WERI-Rb-1 (cell line): ENCODE measurements around the gene CCDC187.

Source experiments
- DNase-seq: peaks from one replicate; pipeline ENCODE4 v3.0.0-alpha.2; 2020
- H3K27ac ChIP-seq: fragments of 250-450 bp; sonication (Bioruptor Pico); 2 replicates; pipeline ENCODE4 v1.5.1; 2020; ENCODE audit warnings: mild to moderate bottlenecking, moderate library complexity
- H3K27me3 ChIP-seq: fragments of 250-450 bp; sonication (Bioruptor Pico); 2 replicates; pipeline ENCODE4 v1.5.1; 2021; ENCODE audit warnings: mild to moderate bottlenecking, low read depth, moderate library complexity; ENCODE audit not compliant: insufficient read depth, severe bottlenecking
- H3K36me3 ChIP-seq: fragments of 250-450 bp; sonication (Bioruptor Pico); 2 replicates; pipeline ENCODE4 v1.5.1; 2020; ENCODE audit warnings: mild to moderate bottlenecking, moderate library complexity
- H3K4me3 ChIP-seq: 2 replicates; pipeline ENCODE4 v1.5.1; 2011; ENCODE audit warnings: low read depth, mild to moderate bottlenecking, control low read depth, low read length
- H3K9me3 ChIP-seq: fragments of 250-450 bp; sonication (Bioruptor Pico); 2 replicates; pipeline ENCODE4 v1.5.1; 2021; ENCODE audit warnings: mild to moderate bottlenecking, moderate library complexity; ENCODE audit not compliant: severe bottlenecking
- TF ChIP-seq, protein P1 (sequence below): IDR thresholded peaks from 2 replicates; pipeline ENCODE4 v1.5.1; 2011; ENCODE audit warnings: low read depth, mild to moderate bottlenecking, control low read depth, inconsistent platforms, low read length

Gene CCDC187

DNA sequence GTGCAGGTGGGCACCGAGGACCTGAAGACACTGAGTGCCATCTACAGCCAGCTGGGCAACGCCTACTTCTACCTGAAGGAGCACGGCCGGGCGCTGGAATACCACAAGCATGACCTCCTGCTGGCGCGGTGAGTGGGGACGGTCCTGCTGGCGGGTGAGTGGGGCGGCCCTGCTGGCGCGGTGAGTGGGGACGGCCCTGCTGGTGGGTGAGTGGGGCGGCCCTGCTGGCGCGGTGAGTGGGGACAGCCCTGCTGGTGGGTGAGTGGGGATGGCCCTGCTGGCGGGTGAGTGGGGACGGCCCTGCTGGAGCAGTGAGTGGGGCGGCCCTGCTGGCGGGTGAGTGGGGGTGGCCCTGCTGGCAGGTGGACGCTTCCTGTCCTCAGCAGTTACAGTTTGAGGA, 30.6 kb upstream of the CCDC187 start:
- TF ChIP-seq, protein P1, sequence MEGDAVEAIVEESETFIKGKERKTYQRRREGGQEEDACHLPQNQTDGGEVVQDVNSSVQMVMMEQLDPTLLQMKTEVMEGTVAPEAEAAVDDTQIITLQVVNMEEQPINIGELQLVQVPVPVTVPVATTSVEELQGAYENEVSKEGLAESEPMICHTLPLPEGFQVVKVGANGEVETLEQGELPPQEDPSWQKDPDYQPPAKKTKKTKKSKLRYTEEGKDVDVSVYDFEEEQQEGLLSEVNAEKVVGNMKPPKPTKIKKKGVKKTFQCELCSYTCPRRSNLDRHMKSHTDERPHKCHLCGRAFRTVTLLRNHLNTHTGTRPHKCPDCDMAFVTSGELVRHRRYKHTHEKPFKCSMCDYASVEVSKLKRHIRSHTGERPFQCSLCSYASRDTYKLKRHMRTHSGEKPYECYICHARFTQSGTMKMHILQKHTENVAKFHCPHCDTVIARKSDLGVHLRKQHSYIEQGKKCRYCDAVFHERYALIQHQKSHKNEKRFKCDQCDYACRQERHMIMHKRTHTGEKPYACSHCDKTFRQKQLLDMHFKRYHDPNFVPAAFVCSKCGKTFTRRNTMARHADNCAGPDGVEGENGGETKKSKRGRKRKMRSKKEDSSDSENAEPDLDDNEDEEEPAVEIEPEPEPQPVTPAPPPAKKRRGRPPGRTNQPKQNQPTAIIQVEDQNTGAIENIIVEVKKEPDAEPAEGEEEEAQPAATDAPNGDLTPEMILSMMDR: no peak
- no peak overlapping the region for H3K27ac ChIP-seq
- H3K4me3 ChIP-seq: no peak overlapping the region
- H3K9me3 ChIP-seq: no peaks in the 10 kb centered on the region
- peaks cover 77% of the 10 kb centered on the region for H3K36me3 ChIP-seq
- no peaks in the 10 kb centered on the region for H3K27me3 ChIP-seq
- no peak for DNase-seq

DNA sequence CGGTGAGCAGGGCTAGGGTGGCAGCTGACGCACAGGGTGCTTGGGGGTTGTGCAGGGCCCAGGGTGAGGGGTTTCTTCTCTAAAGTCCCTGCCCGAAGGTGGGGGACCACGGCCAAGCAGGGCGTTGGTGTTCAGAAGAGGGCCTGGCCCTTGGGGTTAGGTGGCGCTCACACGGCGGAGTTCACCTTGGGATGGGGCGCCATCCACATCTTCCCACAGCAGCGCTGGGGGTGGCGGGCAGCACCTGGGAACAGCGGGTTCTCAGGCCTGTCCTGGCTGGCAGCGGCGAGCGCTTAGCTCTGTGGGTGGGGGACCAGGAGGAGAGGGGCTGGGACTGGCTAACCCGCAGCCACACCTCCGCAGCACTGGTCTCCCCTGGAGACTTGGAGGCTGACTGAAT, 29.6 kb upstream of the CCDC187 start:
- TF ChIP-seq, protein P1: no peak
- no peaks in the 10 kb centered on the region for H3K9me3 ChIP-seq
- H3K36me3 ChIP-seq: peaks cover 71% of the 10 kb centered on the region
- DNase-seq: no peak
- H3K27me3 ChIP-seq: no peaks in the 10 kb centered on the region
- H3K4me3 ChIP-seq: no peak overlapping the region
- peak overlapping the region; percentile 18 for H3K27ac ChIP-seq

DNA sequence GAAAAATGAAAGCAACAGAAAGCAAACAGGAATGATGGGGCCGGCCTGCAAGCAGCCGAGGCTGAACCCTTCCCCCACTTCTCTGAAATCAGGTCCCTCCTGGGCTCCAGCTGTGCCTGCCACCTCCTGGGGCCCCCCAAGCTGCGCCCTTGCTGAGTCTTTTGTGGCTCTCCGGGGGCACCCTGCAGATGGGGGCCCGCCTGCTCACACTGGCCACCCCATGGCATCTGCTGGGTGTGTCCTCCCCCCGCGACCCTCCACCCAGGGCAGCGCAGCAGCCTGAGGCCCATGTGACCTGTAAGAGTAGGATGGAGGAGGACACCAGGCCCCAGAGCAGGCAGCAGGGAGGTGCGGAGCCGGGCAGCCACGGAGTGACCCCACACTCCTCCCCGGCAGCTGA, 29.2 kb upstream of the CCDC187 start:
- no peak overlapping the region for H3K4me3 ChIP-seq
- H3K27me3 ChIP-seq: no peaks in the 10 kb centered on the region
- H3K27ac ChIP-seq: peak overlapping the region; percentile 18
- DNase-seq: no peak
- H3K36me3 ChIP-seq: peaks cover 67% of the 10 kb centered on the region
- no peaks in the 10 kb centered on the region for H3K9me3 ChIP-seq
- TF ChIP-seq, protein P1: no peak

DNA sequence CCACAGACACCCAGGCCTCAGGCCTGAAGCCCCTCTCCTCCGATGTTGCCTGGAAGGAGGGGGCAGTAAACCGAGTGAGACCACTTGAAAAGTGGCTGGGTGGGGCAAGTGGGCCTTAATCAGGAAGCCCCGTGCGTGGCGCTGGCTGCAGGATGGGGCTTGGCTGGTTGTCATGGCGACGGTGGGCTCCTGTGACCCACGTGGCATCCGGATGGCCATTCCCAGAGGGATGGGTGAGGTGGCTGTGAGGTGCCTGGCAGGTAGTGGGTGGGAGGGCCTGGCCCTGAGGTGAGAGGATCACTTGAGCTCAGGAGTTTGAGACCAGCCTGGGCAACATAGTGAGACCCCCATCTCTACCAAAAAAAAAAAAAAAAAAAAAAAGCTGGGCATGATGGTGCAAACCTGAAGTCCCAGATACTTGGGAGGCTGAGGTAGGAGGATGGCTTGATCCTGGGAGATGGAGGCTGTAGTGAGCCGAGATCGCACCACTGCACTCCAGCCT, 28.6 kb upstream of the CCDC187 start:
- Histone ChIP-seq H3K36me3 (peaks cover 62% of the 10 kb centered on the region), H3K4me3 (no peak overlapping the region), H3K27me3 (no peaks in the 10 kb centered on the region), H3K9me3 (no peaks in the 10 kb centered on the region), H3K27ac (no peak overlapping the region)
- TF ChIP-seq, protein P1: no peak
- no peak for DNase-seq

DNA sequence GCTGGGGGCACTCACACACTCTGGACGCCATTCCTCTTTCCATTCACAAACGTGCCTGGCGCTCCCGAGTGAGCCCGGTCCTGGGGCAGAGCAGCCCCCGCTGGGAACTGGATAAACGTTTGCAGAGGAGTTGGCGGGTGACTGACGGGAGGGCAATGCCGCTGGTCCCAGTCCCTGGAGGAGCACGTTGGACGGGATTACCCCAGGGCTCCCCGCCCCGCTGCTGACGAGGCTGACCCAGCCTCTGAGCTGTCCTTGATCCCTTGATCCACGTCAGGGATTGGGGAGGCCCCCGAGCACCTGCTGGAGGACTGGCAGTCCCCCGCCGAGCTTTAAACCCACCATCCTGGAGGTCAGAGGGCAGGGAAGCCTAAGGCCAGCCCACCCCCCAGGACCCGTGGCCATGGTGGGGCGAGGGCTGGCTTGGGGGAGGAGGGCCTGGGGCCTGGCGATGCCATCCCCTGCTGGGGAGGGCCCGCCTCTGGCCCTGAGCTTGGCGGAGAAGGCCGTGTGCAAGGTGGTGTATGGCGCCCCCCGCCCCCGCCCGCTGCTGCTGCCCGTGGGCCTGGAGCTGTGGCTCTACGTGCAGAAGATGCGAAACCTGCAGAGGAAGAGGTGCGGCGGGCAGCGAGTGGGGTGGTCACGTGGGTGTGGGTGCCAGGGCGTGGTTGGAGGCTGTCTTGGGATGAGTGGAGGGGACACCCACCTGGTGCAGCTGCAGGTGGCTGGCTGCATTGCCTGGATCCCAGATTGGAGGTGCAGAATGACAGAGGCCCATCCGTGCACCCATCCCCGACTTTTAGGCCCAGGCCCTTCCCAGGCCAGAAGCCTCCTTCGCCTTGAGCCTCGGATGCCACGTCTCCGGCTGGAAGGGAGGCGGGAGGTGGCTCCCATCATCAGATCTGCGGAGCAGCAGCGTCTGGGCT, 27.9 kb upstream of the CCDC187 start:
- DNase-seq: peak; percentile 90
- peak overlapping the region; percentile 27 for H3K4me3 ChIP-seq
- H3K9me3 ChIP-seq: no peaks in the 10 kb centered on the region
- H3K27ac ChIP-seq: peak overlapping the region; percentile 45
- H3K36me3 ChIP-seq: peaks cover 55% of the 10 kb centered on the region
- no peaks in the 10 kb centered on the region for H3K27me3 ChIP-seq
- TF ChIP-seq, protein P1: no peak
